Measurements from ENCODE around the gene DEF6.

DEF6 gene

DNA sequence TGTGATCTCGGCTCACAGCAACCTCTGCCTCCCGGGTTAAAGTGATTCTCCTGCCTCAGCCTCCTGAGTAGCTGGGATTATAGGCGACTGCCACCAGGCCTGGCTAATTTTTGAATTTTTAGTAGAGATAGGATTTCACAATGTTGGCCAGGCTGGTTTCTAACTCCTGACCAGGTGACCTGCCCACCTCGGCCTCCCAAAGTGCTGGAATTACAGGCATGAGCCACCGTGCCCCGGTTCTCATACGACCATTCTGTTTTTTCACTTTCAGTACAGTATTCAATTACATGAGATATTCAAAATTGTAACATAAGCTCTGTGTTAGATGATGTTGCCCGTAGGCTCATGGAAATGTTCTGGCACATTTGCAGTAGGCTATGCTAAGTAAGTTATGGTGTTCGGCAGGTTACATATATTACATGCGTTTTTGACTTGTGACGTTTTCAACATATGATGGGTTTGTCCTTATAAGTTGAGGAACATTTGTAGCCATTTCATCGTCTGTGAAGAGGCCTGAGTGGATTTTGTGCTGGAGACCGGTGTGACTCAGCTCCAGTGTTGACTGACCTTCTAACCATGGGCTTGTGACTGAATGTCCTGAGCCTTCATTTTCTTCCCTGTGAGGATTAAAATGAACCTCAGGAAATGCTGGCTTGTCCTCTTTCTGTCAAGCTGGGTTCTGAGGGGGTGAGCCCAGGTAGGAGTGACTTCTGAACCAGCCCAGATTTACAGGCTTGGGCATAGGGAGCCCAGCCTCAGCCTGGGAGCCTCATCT, 56.9 kb downstream of the DEF6 start:
- no peak for DNase-seq

- no peak for DNase-seq
These were observed 58.8 kb downstream of the DEF6 start for GRCh38 chr6:35356391-35356790.

- no peak for DNase-seq
These were observed 60.1 kb downstream of the DEF6 start for GRCh38 chr6:35357677-35358076.

- no peak for DNase-seq
These were observed 60.5 kb downstream of the DEF6 start for GRCh38 chr6:35358086-35358485.

DNA sequence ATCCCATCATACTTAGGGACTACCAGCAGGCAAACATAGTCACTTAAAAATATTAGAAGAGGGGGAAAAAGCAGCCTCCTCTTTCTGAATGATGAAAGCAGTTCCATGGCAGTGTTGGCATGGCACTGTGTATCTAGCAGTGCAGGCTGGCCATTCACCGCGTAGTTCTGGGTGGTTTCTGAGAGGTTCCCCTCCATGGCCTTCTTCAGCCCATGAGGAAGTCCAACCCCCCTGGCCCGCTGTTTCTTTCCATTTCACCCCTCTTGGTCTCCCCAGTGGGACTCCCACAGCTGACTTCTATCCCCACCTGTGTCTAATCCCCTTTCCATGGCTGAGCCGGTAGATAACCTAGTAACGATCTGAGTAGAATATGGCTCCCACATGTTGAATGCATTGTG, 61.7 kb downstream of the DEF6 start:
- DNase-seq: no peak

GRCh38 chr6:35359744-35360348, 62.2 kb downstream of the DEF6 start:
- DNase-seq: no peak

DNA sequence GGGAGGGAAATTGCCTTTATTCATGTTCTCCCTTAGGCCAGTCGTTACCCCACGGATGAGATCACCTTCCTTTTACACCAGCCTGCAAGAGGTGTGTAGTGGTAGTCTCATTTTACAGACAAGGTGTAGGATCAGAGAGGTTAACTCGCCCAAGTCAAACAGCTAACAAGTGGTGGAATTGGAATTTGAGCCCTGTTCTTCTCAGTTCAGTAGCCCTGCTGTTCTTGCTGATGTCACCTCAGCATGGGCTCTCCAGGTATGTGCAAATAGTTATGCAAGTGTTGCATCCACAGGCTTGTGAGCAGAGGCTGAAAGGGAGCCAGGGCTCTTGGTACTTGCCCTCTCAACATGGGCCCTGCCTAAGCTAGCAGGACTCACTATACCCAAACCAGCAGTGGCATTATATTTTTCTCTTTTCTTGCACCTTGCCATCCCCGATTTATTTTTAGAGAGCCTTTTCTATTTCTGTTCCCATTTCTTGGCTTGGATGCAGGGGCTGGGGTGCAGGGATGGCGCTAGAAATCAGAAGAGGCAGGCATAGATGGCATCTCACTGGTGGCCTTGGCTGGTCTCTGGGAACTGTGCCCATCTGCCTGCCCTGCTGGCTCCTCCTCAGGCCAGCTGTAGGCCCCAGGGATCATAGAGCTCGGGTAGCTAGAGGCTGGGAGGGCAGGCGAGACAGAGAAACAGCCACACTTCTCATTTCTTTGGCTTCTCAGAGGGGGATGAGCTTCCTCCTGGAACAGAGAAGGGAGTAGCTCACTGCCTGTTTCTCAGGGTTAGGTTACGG, 62.9 kb downstream of the DEF6 start:
- no peak for DNase-seq

DNA sequence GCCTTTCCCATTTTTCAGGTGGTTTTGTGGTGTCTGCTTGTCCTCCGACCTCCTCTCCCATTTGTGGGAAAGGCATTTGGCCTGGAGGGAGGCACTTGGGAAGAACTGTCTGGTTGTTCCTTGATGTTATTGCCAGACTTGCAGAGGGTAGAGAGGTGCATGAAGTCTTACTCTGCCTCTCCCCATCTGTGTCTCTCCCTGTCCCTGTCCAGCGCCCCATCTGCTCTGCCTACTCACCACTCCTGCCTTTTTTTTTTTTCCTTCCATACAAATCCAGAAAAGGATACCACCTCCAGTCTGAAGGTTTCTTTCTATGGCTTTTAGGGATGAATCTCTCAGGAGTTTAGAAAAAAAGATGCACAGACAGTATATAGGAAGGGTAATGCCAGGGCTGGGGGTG, 64.6 kb downstream of the DEF6 start:
- DNase-seq: no peak

DNA sequence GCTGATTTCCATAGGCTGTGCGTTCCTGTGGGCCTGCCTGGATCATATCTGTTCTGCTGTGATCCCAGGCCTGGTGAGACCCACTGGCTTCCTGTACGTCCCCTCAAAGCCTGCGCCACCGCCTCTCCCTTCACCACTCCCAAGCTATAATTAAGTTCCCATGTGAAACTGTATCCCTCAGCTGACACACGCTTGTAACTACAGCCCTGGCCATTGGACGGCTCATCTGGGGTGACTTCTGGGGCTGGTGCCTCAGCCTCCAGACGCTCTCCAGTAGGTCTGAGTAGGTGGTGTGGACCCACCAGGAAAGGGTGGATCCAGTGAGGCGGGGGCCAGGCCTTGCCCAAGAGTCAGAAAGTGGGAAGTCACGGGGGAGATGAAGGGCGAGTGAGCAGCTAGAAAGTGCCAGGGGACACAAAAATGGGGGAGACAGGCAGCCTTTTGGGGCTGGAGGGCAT, 65.7 kb downstream of the DEF6 start:
- no peak for DNase-seq

GRCh38 chr6:35365594-35366203, 68.1 kb downstream of the DEF6 start:
- no peak for DNase-seq

- no peak for DNase-seq
These were observed 68.6 kb downstream of the DEF6 start for GRCh38 chr6:35366204-35366596.

GRCh38 chr6:35367646-35368037, 70.0 kb downstream of the DEF6 start:
- DNase-seq: no peak

GRCh38 chr6:35368038-35368887, 70.6 kb downstream of the DEF6 start:
- DNase-seq: no peak

DNA sequence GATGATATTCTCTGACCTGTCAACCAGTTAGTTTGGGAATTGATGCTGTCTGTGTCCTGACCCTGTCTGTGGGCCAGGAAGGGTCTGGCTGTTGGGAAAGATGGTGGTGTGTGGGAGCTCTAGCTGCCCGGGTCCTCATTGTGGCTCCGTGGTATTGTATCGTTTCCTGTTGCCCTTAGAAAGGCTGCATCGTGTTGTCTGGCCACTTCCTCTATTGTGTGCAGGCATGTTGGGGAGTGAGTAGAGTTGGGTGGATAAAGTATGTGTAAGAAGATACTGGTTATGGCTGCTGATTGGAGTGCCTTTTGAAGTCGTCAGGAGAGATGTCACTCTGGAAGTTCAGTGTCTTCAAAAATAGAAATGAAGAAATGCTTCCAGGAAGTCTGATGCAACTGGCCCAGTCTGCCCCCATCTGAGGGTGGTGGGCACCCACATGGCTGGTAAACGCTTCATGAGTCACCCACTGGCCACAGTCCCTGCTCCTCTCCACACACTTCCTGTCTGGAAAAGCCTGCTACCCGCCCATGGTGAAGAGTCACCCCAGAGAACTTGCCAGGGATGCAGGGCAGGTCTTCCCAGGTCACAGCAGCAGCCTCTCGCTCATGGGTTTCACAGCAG, 72.6 kb downstream of the DEF6 start:
- no peak for DNase-seq

- DNase-seq: no peak
These were observed 73.3 kb downstream of the DEF6 start for GRCh38 chr6:35370785-35371493.
